Measurements from ENCODE around the gene SART1.
"Not testable (repeated sequence)": the region's sequence is repeated elsewhere in the genome, so short reads cannot be mapped to it uniquely, and the experiment has no call there.

The SART1 gene

GRCh38 chr11:66022401-66023185, 61.1 kb downstream of the SART1 start:
- peak; percentile 54 for DNase-seq

GRCh38 chr11:66023186-66023440, 61.6 kb downstream of the SART1 start:
- DNase-seq = not testable (repeated sequence)

- no peak for DNase-seq
Observed at GRCh38 chr11:66026017-66026529, 64.5 kb downstream of the SART1 start, which contains the start of gene CATSPER1. Gene CATSPER1 (minus strand): TSS chr11:66026479. CDS start chr11:66026379, 100 bp downstream.
